GM19238 (cell line): Measurements from ENCODE around the gene DENND1C.
"Not testable (repeated sequence)": the region's sequence is repeated elsewhere in the genome, so short reads cannot be mapped to it uniquely, and the experiment has no call there.

ENCODE experiments used
- DNase-seq: peaks from one replicate; pipeline ENCODE4 v3.0.0; 2011; ENCODE audit warnings: low spot score; ENCODE audit not compliant: insufficient read length

DENND1C gene

DNA sequence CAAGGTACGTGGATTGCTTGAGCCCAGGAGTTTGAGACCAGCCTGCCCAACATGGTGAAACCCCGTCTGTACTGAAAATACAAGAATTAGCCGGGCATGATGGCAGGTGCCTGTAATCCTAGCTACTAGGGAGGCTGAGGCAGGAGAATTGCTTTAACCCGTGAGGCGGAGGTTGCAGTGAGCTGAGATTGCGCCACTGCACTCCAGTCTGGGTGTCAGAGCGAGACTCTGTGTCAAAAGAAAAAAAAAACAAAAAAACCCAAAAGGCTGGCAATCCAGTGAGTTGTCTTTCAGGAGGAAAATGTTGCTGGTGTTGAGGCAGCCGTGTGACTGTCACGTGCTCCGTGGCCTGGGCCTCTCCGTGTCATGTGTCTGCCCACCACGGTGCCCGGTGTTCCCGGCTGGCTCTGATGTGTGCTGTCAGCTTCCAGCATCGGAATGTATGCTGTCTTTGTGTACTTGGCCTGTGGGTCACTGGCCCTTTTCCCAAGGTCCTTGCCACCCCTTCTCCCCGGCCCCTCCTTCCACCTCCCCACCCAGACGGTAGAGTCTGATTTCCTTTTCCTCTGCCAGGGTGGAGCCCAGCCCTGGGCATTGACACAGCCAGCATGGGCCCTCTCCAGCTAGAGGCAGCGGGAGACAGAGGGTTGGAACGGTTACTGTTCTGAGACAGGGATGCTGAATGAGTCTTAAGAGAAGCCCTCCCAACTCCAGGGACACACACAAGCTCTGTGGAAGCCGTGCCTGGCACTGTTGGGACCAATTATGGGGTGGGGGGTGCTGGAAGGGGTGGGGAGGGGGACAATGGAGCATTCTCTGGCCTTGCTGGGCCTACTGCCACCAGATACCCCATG is 27.8 kb upstream of the DENND1C start:
- DNase-seq: no peak

- not testable (repeated sequence) for DNase-seq
Observed at GRCh38 chr19:6508028-6508771, 26.6 kb upstream of the DENND1C start.

- DNase-seq: no peak
Observed at GRCh38 chr19:6503407-6504201, 22.0 kb upstream of the DENND1C start.

GRCh38 chr19:6501740-6502648 is 20.4 kb upstream of the DENND1C start, which contains the start of gene TUBB4A:
Gene TUBB4A, minus strand, starts transcription at chr19:6502309. Its CDS starts 97 bp downstream, at chr19:6502212.
- peak; percentile 54 for DNase-seq

DNA sequence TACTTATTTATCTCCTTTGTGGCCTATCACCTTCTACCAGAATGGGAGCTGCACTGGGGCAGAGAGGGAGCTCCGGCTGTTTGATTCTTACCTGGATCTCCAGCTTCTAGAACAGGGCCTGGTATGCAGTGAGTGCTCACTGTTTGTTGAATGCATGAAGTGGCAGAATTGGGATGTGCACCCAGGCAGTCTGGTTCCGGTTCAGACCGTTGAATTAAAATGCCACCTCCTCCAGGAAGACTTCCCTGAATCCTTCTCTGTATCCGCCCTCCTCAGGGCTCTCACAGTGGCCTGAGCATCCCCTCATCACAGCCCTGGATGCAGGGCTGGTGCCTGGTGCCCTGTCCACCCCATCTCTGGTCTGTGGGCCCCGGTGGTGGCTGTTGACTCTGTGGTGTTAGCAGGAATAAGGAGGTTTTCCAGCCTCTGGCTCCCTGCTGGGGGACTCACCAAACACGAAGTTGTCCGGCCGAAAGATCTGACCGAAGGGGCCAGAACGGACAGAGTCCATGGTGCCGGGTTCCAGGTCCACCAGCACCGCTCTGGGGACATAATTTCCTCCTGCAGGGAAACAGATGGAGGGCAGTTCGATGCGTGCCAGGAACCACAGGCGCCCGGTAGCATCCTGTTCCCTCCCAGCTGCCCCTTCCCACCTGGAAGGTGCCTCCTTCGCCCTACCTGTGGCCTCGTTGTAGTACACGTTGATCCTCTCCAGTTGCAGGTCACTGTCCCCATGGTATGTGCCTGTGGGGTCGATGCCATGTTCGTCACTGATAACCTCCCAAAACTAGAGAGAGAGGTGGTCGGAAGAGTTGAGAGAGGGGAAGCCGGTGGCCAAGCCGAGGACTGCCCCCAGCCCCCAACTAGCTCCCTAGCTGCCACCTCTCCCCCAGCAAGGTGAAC is 19.5 kb upstream of the DENND1C start:
- no peak for DNase-seq

- DNase-seq: no peak
Observed at GRCh38 chr19:6499052-6499790, 17.6 kb upstream of the DENND1C start.

DNA sequence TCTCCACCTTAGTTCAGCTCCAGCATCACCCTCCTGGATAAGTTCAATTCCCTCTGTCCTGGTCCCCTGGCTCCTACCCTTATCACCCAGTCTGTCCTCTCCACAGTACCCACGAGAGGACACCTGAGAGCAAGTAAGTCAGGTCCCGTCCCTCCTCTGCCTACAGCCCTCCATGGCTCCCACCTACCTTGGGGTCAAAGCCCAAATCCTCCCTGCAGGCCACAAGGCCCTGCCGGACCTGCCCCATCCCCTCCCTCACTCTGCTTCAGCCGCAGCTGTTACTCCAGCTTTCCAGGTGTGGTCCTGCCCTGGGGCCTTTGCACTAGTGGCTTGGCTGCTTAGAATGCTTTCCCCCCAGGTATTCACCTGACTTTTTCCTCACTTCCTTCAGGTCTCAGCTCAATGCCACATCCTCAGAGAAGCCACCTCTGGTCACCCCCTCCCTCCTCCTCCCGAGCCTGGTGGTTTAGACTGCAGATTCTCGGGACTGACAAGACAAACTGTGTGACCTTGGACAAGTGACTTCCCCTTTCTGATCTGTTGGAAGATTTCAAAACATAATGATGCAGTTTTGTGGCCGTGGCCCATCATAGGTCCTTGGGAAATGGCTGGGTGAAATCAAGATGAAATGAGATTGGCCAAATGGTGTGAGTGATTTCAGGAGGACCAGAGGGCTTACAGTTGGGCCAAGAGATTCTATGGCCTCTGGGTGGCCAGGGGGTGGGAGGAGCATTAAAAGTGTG is 16.9 kb upstream of the DENND1C start:
- no peak for DNase-seq

- no peak for DNase-seq
Observed at GRCh38 chr19:6495947-6496346, 14.4 kb upstream of the DENND1C start.

- DNase-seq: no peak
Observed at GRCh38 chr19:6494438-6495036, 12.9 kb upstream of the DENND1C start.

- DNase-seq: no peak
Observed at GRCh38 chr19:6491802-6492592, 10.4 kb upstream of the DENND1C start.

GRCh38 chr19:6490134-6490533 is 8.5 kb upstream of the DENND1C start:
- DNase-seq: no peak

DNA sequence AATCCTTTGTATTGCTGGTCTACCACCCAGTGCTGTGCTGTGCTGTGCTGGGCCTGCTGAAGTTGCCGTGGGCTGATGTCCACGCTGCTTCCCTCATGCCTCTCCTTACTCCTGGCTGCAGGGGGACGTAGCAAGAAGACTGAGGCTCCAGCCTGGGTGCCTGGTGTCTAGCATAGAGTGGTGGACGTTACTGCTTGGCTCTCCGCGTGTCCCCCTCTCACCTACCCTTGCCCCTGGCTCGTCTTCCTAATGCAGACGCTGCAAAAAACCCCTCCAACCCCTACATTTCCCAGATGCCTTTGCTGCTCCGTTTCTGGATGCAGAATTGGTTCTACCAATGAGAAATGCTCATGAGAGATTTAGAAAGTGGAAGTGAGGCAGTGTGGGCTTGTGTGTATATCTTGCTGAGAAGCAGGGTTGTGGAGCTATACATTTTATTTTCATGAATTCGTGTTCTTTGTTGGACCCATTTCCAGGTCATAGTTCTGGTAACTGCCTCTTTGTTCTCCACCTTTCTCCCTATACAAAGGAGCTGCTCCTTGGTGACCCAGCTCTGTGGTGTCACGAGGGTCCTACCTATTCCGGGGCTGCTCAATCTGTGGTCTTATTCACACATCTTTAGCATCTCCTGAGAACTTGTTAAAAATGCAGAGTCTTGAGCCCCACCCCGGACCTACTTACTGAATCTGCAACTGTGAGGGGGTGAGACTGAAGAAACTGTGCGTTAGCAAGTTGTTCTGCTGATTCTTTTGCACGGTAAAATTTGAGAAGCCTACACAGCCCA is 7.9 kb upstream of the DENND1C start:
- no peak for DNase-seq

DNA sequence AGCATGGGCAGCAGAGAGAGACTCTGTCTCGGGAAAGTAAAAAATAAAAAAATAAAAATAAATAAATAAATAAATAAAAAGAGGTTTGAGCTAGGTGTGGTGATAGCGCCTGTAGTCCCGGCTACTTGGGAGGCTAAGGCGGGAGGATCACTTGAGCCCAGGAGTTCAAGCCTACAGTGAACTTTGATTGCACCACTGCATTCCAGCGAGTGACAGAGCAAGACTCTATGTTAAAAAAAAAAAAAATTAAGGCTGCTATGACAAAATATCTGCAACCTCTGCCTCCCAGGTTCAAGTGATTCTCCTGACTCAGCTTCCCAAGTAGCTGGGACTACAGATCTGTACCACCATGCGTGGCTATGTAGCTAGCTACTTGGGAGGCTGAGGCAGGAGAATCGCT is 3.2 kb upstream of the DENND1C start:
- DNase-seq: no peak

DNA sequence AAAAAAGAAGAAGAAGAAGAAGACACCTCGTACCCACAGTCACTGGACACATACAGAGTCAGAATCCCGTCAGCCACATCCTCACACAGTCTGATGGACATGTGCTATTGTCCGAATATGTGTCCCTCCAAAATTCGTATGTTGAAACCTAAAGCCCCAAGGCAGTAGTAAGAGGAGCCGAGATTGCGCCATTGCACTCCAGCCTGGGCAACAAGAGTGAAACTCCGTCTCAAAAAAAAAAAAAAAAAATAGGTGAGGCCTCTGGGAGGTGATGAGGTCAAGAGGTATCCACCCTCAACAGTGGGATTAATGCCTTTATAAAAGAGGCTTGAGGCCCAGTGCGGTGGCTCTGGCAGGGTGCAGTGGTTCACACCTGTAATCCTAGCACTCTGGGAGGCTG is 2.6 kb upstream of the DENND1C start:
- DNase-seq: no peak

DNA sequence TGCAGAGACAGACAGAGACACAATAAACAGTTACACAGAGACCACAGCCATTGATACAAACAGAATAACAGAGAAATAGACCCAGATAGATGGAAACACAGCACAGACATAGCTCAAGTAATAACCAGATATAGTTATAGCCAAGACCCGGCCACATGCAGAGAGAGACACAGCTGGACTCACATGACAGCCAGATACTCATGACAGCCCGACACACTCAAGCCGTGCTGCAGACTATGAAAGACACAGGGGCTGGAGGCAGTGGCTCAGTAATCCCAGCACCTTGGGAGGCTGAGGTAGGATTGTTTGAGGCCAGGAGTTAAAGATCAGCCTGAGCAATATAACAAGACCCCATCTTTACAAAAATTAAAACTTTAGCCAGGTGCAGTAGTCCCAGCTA is 1.6 kb upstream of the DENND1C start:
- DNase-seq: no peak

GRCh38 chr19:6482343-6482686 is 728 bp upstream of the DENND1C start:
- no peak for DNase-seq
